ENCODE results near the gene COL24A1. TPM values are rescaled to one million over a fixed set of nuclear protein-coding genes. Genes with fewer than 3 reads are reported as not detected.
"Not testable (repeated sequence)": the region's sequence is repeated elsewhere in the genome, so short reads cannot be mapped to it uniquely, and the experiment has no call there.

The COL24A1 gene
- total RNA-seq, 3 donors from 2014 or later = 0.33 to 1.3 (median 0.48) TPM

DNA sequence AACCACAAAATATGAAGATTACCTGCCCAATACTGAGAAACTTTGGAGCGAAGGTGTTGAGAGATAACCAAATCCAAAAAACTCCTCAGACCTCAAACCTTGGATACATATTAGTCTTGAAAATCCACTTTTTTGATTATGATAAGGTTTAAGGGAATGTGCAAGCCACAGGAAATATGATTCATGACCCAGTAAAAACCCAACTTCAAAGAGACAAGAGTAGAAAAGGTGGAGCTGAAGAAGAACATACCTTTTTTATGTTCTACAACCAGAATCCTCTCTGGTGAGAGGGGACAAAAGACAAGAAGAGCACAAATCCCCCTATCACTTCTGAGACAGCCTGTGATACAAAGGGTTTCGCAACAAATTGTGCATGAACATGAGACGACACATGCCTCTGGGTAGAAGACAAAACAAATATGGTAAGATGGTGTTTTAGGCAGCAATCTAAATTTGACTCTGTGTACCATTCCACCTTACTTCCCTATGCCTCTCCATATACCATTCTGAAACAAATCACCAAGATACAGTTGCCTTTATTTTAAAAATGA, 37.3 kb downstream of the COL24A1 start:
- intact Hi-C loops (cut with DNase I; ENCODE audit: low total_unique reads) = no loop called here
- H3K4me3 ChIP-seq = no peak overlapping the region

DNA sequence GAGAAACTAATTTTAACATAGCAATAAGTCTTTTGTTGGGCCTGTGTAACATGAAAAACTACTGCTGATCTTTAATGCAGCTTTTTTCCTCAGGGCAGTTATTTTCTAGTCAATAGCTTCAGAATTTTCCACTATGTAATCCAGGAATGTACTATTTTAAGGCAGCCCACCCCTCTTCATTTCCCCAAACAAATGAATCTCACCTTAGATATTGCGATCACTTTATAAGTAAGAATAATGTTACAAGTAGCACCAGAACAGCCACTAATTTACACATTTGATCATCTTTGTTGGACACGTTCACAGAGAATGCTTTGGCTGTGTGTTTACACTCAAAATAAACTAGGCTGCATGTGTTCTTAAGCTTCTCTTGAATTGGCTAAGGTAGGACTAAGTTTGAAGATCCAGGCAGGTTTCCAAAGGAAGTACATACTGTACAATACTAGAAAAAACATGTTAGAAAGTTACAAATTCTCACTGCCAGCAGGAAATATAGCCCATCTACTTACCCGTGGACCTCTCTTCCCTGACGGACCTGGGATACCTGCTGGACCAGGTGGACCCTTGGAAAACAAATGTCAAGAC, 41.7 kb downstream of the COL24A1 start:
- H3K27me3 ChIP-seq = no peaks in the 10 kb centered on the region

More for the DNA sequence above, 37.3 kb downstream of the COL24A1 start:
- Histone ChIP-seq H3K9me3 (no peaks in the 10 kb centered on the region), H3K27ac (no peak overlapping the region), H3K4me1 (no peaks in the 10 kb centered on the region), H3K27me3 (no peaks in the 10 kb centered on the region), H3K36me3 (no peaks in the 10 kb centered on the region)
- TF ChIP-seq POLR2AphosphoS5 (IDR thresholded peaks at IDR 0.05) = no peak
- TF ChIP-seq CTCF (IDR thresholded peaks at IDR 0.05) = no peak
- no peak for TF ChIP-seq POLR2A (IDR thresholded peaks at IDR 0.05)
- DNase-seq (ENCODE audit: low spot score in 2 of 2) = no peak

DNA sequence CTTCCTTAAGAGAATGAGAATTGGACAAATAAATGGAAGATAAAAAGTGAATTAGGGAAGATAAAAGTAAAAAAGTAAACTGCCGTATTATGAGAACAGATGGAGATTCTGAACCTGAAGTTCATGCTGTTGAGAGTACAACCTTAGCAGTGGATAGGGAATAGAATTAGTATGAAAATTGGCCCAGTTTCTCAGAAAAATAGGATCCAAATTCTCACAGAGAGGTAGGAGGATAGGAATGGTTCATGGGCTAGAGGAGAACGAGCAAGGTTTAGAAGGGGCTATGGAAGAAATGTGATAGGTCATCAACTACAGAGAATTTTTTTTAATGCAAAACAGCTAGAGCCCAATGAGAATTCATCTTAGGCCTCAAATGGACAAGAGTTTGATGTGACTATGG, 42.3 kb downstream of the COL24A1 start:
- no peak for TF ChIP-seq POLR2A (IDR thresholded peaks at IDR 0.05)
- H3K36me3 ChIP-seq = no peaks in the 10 kb centered on the region
- H3K4me1 ChIP-seq = no peaks in the 10 kb centered on the region
- H3K4me3 ChIP-seq = no peak overlapping the region
- DNase-seq (ENCODE audit: low spot score in 2 of 2) = no peak
- peaks cover 0 to 5% of the 10 kb centered on the region in 2 donors for H3K9me3 ChIP-seq
- H3K27me3 ChIP-seq = no peaks in the 10 kb centered on the region
- intact Hi-C loops (cut with DNase I; ENCODE audit: low total_unique reads) = no loop called here
- no peak overlapping the region for H3K27ac ChIP-seq

More for the DNA sequence above, 41.7 kb downstream of the COL24A1 start:
- TF ChIP-seq CTCF (IDR thresholded peaks at IDR 0.05) (no peak), POLR2A (IDR thresholded peaks at IDR 0.05) (no peak), POLR2AphosphoS5 (IDR thresholded peaks at IDR 0.05) (no peak)
- no peak for DNase-seq (ENCODE audit: low spot score in 2 of 2)
- no peaks in the 10 kb centered on the region for H3K36me3 ChIP-seq
- peaks cover 0 to 5% of the 10 kb centered on the region in 2 donors for H3K9me3 ChIP-seq
- intact Hi-C loops (cut with DNase I; ENCODE audit: low total_unique reads) = no loop called here
- H3K27ac ChIP-seq = no peak overlapping the region
- H3K4me1 ChIP-seq = no peaks in the 10 kb centered on the region
- no peak overlapping the region for H3K4me3 ChIP-seq

DNA sequence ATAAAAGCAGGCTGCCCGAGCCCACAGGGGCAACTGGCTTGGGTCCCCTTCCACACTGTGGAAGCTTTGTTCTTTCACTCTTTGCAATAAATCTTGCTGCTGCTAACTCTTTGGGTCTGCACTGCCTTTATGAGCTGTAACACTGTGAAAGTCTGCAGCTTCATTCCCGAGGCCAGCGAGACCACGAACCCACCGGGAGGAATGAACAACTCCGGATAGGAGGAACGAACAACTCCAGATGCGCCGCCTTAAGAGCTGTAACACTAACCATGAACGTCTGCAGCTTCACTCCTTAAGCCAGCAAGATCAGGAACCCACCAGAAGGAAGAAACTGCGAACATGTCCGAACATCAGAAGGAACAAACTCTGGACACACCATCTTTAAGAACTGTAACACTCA, 45.0 kb downstream of the COL24A1 start:
- DNase-seq (ENCODE audit: low spot score in 2 of 2); H3K27me3 ChIP-seq; H3K27ac ChIP-seq; intact Hi-C loops (cut with DNase I; ENCODE audit: low total_unique reads); H3K9me3 ChIP-seq; H3K4me3 ChIP-seq; H3K36me3 ChIP-seq; H3K4me1 ChIP-seq: not testable (repeated sequence)

DNA sequence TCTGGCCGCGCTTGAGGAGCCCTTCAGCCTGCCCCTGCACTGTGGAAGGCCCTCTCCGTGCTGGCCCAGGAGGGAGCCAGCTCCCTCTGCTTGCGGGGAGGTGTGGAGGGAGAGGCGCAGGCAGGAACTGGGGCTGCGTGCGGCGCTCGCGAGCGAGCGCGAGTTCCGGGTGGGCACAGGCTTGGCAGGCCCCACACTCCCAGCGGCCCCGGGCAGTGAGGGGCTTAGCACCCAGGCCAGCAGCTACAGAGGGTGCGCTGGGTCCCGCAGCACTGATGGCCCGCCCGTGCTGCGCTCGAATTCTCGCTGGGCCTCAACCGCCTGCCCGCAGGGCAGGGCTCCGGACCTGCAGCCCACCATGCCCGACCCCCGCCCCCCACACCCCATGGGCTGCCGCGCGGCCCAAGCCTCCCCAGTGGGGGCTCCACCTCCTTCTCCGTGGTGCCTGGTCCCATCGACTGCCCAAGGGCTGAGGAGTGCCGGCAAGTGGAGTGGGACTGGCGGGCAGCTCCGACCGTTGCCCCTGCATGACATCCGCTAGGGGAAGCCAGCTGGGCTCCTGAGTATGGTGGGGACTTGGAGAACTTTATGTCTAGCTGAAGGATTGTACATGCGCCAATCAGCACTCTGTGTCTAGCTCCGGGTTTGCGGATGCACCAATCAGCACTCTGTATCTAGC, 46.0 kb downstream of the COL24A1 start:
- Histone ChIP-seq H3K27me3 (no peaks in the 10 kb centered on the region), H3K4me3 (no peak overlapping the region), H3K36me3 (no peaks in the 10 kb centered on the region), H3K4me1 (no peaks in the 10 kb centered on the region), H3K27ac (no peak overlapping the region), H3K9me3 (peaks cover 0 to 5% of the 10 kb centered on the region in 2 donors)
- intact Hi-C loops (cut with DNase I; ENCODE audit: low total_unique reads) = no loop called here
- no peak for DNase-seq (ENCODE audit: low spot score in 2 of 2)
- TF ChIP-seq POLR2AphosphoS5 (IDR thresholded peaks at IDR 0.05) (no peak), POLR2A (IDR thresholded peaks at IDR 0.05) (no peak), CTCF (IDR thresholded peaks at IDR 0.05) (no peak)

DNA sequence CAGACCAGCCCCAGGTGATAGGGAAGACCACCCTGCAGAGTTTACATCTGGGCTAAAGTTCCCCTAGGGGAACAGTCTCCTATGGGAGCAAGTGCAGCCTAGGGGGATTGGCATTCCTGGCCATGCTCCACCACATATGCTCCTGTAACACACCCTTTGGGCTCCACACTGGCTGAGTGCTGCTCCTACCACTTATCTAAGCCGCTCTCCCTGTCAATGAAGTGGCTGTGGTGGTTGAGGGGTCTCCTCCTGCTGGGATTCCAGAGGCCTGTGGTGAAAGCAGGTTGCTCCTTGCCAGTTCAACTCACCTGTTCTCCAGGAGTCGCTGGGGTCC, 51.1 kb downstream of the COL24A1 start:
- intact Hi-C loops (cut with DNase I; ENCODE audit: low total_unique reads) = no loop called here
- TF ChIP-seq CTCF (IDR thresholded peaks at IDR 0.05) (no peak), POLR2AphosphoS5 (IDR thresholded peaks at IDR 0.05) (no peak), POLR2A (IDR thresholded peaks at IDR 0.05) (no peak)

More for the DNA sequence above, 51.1 kb downstream of the COL24A1 start:
- H3K27me3 ChIP-seq = no peaks in the 10 kb centered on the region
- H3K9me3 ChIP-seq = peaks cover 0 to 2% of the 10 kb centered on the region in 2 donors
- H3K4me1 ChIP-seq = no peaks in the 10 kb centered on the region
- DNase-seq (ENCODE audit: low spot score in 2 of 2) = no peak
- H3K27ac ChIP-seq = no peak overlapping the region
- no peak overlapping the region for H3K4me3 ChIP-seq
- H3K36me3 ChIP-seq = no peaks in the 10 kb centered on the region

All from breast epithelium (tissue), 4 donors.